ENCODE data around the gene ACTL10.
"Not testable (repeated sequence)": the region's sequence is repeated elsewhere in the genome, so short reads cannot be mapped to it uniquely, and the experiment has no call there.

ACTL10 gene

DNA sequence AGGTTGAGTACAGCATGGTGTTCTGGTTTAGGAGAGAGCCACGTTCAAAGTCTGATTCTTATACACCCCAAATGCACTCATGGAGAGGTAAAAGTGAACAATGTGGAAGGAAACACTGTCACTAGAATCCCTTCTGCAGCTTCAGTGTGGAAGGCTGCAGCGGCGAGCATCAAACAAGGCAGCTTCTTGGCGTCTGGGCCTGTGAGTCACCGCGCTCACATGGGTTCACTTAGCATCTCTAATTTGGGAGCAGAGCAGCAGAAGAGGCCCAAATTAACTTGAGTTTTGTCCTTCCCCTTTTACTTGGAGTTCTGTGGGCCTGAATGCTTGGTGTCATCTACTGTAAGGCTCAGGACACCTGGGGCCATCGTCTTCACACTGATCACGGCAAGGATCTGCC lies 30.4 kb downstream of the ACTL10 start:
- peak; percentile 39 for DNase-seq (ENCODE audit: low spot score)

GRCh38 chr20:33698966-33699365 lies 32.2 kb downstream of the ACTL10 start:
- not testable (repeated sequence) for DNase-seq (ENCODE audit: low spot score)

DNA sequence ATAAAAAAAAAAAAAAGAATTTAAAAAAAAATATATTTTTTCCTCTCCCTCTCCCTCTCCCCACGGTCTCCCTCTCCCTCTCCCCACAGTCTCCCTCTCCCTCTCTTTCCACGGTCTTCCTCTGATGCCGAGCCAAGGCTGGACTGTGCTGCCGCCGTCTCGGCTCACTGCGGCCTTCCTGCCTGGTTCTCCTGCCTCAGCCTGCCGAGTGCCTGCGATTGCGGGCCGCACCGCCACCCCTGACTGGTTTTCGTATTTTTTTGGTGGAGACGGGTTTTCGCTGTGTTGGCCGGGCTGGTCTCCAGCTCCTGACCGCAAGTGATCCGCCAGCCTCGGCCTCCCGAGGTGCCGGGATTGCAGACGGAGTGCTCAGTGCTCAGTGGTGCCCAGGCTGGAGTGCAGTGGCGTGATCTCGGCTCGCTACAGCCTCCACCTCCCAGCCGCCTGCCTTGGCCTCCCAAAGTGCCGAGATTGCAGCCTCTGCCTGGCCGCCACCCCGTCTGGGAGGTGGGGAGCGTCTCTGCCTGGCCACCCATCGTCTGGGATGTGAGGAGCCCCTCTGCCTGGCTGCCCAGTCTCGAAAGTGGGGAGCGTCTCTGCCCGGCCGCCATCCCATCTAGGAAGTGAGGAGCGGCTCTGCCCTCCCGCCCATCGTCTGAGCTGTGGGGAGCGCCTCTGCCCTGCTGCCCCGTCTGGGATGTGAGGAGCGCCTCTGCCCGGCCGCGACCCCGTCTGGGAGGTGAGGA lies 34.1 kb downstream of the ACTL10 start:
- DNase-seq (ENCODE audit: low spot score) = not testable (repeated sequence)

DNA sequence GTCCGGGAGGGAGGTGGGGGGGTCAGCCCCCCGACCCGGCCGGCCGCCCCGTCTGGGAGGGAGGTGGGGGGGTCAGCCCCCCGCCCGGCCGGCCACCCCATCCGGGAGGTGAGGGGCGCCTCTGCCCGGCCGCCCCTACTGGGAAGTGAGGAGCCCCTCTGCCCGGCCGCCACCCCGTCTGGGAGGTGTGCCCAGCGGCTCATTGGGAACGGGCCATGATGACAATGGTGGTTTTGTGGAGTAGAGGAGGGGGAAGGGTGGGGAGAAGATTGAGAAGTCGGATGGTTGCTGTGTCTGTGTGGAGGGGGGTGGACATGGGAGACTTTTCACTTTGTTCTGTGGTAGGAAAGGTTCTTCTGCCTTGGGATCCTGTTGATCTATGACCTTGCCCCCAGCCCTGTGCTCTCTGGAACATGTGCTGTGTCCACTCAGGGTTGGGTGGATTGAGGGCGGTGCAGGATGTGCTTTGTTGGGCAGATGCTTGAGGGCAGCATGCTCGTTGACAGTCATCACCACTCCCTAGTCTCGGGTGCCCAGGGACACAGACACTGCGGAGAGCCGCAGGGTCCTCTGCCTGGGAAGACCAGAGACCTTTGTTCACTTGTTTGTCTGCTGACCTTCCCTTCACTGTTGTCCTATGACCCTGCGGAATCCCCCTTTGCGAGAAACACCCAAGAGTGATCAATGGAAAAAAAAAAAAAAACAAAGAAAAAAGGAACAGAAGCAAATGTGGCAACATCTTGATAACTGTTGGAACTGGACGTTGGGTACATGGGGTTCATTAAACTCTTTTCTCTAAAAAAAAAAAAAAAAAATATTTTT lies 35.1 kb downstream of the ACTL10 start:
- no peak for DNase-seq (ENCODE audit: low spot score)

DNA sequence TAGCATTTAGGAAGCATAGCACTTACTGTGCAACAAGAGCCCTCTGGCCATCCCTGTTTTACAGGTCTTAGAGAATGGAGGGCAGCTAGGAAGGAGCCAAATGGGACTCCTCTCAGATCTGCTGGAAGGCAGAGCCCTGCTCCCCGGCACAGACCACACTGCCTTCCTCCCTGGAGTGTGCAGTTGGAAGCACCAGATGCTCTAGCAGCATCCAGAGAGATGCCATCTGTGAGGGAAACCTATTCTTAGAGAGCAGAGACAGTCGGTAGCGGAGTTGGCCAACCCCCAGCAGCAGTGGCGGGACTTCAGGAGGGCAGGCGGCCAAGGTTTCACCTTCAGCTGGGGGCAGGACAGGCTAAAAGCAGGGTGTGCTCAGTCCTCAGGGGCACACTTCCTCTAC lies 36.1 kb downstream of the ACTL10 start:
- no peak for DNase-seq (ENCODE audit: low spot score)

- no peak for DNase-seq (ENCODE audit: low spot score)
Observed at GRCh38 chr20:33703498-33704137, 36.9 kb downstream of the ACTL10 start.

- no peak for DNase-seq (ENCODE audit: low spot score)
Observed at GRCh38 chr20:33704197-33704924, 37.6 kb downstream of the ACTL10 start.

DNA sequence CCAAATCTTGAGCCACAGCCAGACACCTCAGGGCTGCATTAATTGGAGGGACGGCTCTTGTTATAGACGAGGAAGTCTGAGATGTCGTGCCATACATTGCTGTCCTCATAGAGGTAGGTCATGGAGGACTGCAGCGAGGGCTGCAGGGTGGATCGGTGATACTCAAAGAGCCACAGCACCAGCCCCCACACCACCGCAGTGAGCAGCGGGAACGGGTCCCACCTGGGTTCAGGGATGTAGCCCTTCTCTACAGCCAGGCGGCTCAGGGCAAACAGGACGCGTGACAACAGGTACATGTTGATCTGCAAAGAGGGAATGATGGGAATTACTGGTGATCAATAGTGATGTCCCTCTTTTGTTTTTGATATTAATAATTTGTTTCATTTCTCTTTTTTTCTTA lies 40.9 kb downstream of the ACTL10 start:
- no peak for DNase-seq (ENCODE audit: low spot score)

DNA sequence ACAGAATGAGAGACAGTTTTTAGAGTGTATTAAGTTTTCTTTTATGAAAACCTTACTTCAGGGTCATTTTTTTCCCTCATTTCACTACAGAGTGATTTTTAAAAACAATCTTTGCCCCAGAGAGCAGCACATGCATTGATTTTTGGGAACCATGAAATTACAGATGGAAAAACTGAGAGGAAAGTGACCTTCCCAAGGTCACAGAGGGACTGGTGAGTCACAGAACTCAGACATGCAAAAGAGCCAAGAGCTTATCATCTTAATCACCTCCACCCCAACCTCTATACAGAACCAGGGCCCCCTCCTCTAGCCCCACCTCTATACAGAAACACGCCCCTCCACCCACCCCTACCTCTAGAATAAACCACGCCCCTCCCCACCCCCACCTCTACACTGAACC lies 42.7 kb downstream of the ACTL10 start:
- DNase-seq (ENCODE audit: low spot score) = no peak

DNA sequence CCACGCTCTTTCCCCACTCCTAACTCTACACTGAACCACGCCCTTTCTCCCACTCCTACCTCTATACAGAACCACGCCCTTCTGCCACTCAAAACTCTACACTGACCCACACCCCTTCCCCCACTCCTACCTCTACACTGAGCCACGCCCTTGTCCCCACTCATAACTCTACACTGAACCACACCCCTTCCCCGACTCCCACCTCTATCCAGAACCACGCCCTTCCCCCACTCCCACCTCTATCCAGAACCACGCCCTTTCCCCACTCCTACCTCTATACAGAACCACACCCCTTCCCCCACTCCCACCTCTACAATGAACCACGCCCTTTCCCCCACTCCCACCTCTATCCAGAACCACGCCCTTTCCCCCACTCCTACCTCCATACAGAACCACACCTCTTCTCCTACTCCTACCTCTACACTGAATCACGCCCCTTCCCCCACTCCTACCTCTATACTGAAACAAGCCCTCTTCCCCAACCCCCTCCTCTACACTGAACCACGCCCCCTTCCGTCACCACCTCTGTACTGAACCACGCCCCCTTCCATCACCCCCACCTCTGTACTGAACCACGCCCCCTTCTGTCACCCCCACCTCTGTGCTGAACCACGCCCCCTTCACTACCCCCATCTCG lies 43.3 kb downstream of the ACTL10 start:
- no peak for DNase-seq (ENCODE audit: low spot score)

GRCh38 chr20:33710681-33711445 lies 44.1 kb downstream of the ACTL10 start:
- DNase-seq (ENCODE audit: low spot score) = no peak

GRCh38 chr20:33711446-33711738 lies 44.6 kb downstream of the ACTL10 start:
- no peak for DNase-seq (ENCODE audit: low spot score)

GRCh38 chr20:33713865-33714367 lies 47.2 kb downstream of the ACTL10 start:
- DNase-seq (ENCODE audit: low spot score) = no peak

GRCh38 chr20:33716498-33716897 lies 49.8 kb downstream of the ACTL10 start:
- DNase-seq (ENCODE audit: low spot score) = no peak

Data from hepatic stellate cell (primary cell).